ENCODE results near the gene LRPAP1. TPM values are rescaled to one million over a fixed set of nuclear protein-coding genes. Genes with fewer than 3 reads are reported as not detected.

Gene LRPAP1
- total RNA-seq, 1 experiment from 2014 or later = 126 TPM

GRCh38 chr4:3488820-3489219 lies 43.4 kb downstream of the LRPAP1 start:
- no TSS peak for BruUV-seq (replicated peaks)
- peaks cover 14% of the 10 kb centered on the region for H3K4me1 ChIP-seq (replicated peaks; ENCODE audit: insufficient read depth)
- H3F3A ChIP-seq (ENCODE audit: insufficient read depth, low read depth) = peaks cover 12% of the 10 kb centered on the region; the same call in 1 of the 2 replicates
- CTCF ChIA-PET = no interaction called here
- no peaks in the 10 kb centered on the region for H3K9me3 ChIP-seq (ENCODE audit: insufficient read depth, low read depth)
- no peaks in the 10 kb centered on the region for H3K27me3 ChIP-seq (ENCODE audit: insufficient read depth, low read depth)
- no peak overlapping the region for H2AFZ ChIP-seq
- TF ChIP-seq CTCF (conservative IDR thresholded peaks at IDR 0.05) = no peak
- POLR2A ChIA-PET (ENCODE audit: unreplicated experiment) = no interaction called here
- intact Hi-C loops (cut with micrococcal nuclease; ENCODE audit: unreplicated experiment) = loop anchor here (10.0 kb wide), 1 partner anchor 194 kb away; the partner anchor contains the start of gene RGS12
- no peaks in the 10 kb centered on the region for H4K20me1 ChIP-seq (ENCODE audit: insufficient read depth)
- H3K27ac ChIP-seq = no peak overlapping the region
- no peak for DNase-seq
- H3K4me3 ChIP-seq = no peak overlapping the region
- no peaks in the 10 kb centered on the region for H3K36me3 ChIP-seq (ENCODE audit: low read depth)
- no peaks in the 10 kb centered on the region for H3K79me2 ChIP-seq (ENCODE audit: low read depth)
- no peaks in the 10 kb centered on the region for H3K9me2 ChIP-seq (ENCODE audit: insufficient read depth)
- H3K4me2 ChIP-seq = no peak overlapping the region

- Histone ChIP-seq H3F3A (ENCODE audit: insufficient read depth, low read depth) (peaks cover 14% of the 10 kb centered on the region; the same call in 1 of the 2 replicates), H3K36me3 (ENCODE audit: low read depth) (no peaks in the 10 kb centered on the region), H3K9me3 (ENCODE audit: insufficient read depth, low read depth) (no peaks in the 10 kb centered on the region), H3K79me2 (ENCODE audit: low read depth) (no peaks in the 10 kb centered on the region), H2AFZ (no peak overlapping the region), H3K4me3 (no peak overlapping the region), H3K9me2 (ENCODE audit: insufficient read depth) (no peaks in the 10 kb centered on the region), H3K4me2 (no peak overlapping the region), H3K27me3 (ENCODE audit: insufficient read depth, low read depth) (no peaks in the 10 kb centered on the region), H4K20me1 (ENCODE audit: insufficient read depth) (no peaks in the 10 kb centered on the region), H3K4me1 (replicated peaks; ENCODE audit: insufficient read depth) (peaks cover 20% of the 10 kb centered on the region), H3K27ac (no peak overlapping the region)
- DNase-seq = no peak
- TF ChIP-seq EZH2 (IDR thresholded peaks at IDR 0.05; ENCODE audit: low read depth) (no peak), CTCF (conservative IDR thresholded peaks at IDR 0.05) (no peak)
- CTCF ChIA-PET = no interaction called here
- POLR2A ChIA-PET (ENCODE audit: unreplicated experiment) = no interaction called here
- intact Hi-C loops (cut with micrococcal nuclease; ENCODE audit: unreplicated experiment) = loop anchor here (10.0 kb wide), 1 partner anchor 193 kb away; the partner anchor contains the start of gene RGS12
- no TSS peak for BruUV-seq (replicated peaks)
Observed at GRCh38 chr4:3487861-3488260, 44.4 kb downstream of the LRPAP1 start.

GRCh38 chr4:3486541-3487540 lies 45.4 kb downstream of the LRPAP1 start:
- H3K4me1 ChIP-seq (replicated peaks; ENCODE audit: insufficient read depth) = peaks cover 20% of the 10 kb centered on the region
- H2AFZ ChIP-seq = no peak overlapping the region
- no peaks in the 10 kb centered on the region for H3K27me3 ChIP-seq (ENCODE audit: insufficient read depth, low read depth)
- intact Hi-C loops (cut with micrococcal nuclease; ENCODE audit: unreplicated experiment) = loop anchor here (10.0 kb wide), 1 partner anchor 192 kb away; the partner anchor contains the start of gene RGS12
- H3K4me2 ChIP-seq = peak overlapping the region; percentile 26; the same call in 1 of the 2 replicates
- TF ChIP-seq EZH2 (IDR thresholded peaks at IDR 0.05; ENCODE audit: low read depth) (no peak), CTCF (conservative IDR thresholded peaks at IDR 0.05) (no peak)
- no peak overlapping the region for H3K27ac ChIP-seq
- BruUV-seq (replicated peaks) = no TSS peak
- H3F3A ChIP-seq (ENCODE audit: insufficient read depth, low read depth) = peaks cover 14% of the 10 kb centered on the region; the same call in 1 of the 2 replicates
- DNase-seq = peak in 1 of 2 experiments; percentile 28
- no peaks in the 10 kb centered on the region for H3K36me3 ChIP-seq (ENCODE audit: low read depth)
- no peaks in the 10 kb centered on the region for H3K9me2 ChIP-seq (ENCODE audit: insufficient read depth)
- no peaks in the 10 kb centered on the region for H4K20me1 ChIP-seq (ENCODE audit: insufficient read depth)
- no peak overlapping the region for H3K4me3 ChIP-seq
- H3K79me2 ChIP-seq (ENCODE audit: low read depth) = no peaks in the 10 kb centered on the region
- POLR2A ChIA-PET (ENCODE audit: unreplicated experiment) = no interaction called here
- no peaks in the 10 kb centered on the region for H3K9me3 ChIP-seq (ENCODE audit: insufficient read depth, low read depth)
- CTCF ChIA-PET = no interaction called here

Data from PC-9 (cell line).